GM12874 (cell line): ENCODE results near the gene PATJ.

ENCODE experiments used
- TF ChIP-seq, protein P1 (sequence below): IDR thresholded peaks from 2 replicates; pipeline ENCODE4 v1.5.1; 2011; ENCODE audit warnings: low read depth, mild to moderate bottlenecking, control low read depth, low read length, moderate library complexity; ENCODE audit not compliant: insufficient read depth

The PATJ gene

GRCh38 chr1:62070384-62071011, 328.2 kb downstream of the PATJ start:
- TF ChIP-seq, protein P1, sequence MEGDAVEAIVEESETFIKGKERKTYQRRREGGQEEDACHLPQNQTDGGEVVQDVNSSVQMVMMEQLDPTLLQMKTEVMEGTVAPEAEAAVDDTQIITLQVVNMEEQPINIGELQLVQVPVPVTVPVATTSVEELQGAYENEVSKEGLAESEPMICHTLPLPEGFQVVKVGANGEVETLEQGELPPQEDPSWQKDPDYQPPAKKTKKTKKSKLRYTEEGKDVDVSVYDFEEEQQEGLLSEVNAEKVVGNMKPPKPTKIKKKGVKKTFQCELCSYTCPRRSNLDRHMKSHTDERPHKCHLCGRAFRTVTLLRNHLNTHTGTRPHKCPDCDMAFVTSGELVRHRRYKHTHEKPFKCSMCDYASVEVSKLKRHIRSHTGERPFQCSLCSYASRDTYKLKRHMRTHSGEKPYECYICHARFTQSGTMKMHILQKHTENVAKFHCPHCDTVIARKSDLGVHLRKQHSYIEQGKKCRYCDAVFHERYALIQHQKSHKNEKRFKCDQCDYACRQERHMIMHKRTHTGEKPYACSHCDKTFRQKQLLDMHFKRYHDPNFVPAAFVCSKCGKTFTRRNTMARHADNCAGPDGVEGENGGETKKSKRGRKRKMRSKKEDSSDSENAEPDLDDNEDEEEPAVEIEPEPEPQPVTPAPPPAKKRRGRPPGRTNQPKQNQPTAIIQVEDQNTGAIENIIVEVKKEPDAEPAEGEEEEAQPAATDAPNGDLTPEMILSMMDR = peak; percentile 23; the same call in 1 of the 2 replicates

GRCh38 chr1:62071695-62072094, 329.4 kb downstream of the PATJ start:
- TF ChIP-seq, protein P1 = no peak

- TF ChIP-seq, protein P1 = no peak
These were observed 334.0 kb downstream of the PATJ start for GRCh38 chr1:62076286-62076685.

GRCh38 chr1:62077821-62078220, 335.5 kb downstream of the PATJ start:
- TF ChIP-seq, protein P1 = no peak

- TF ChIP-seq, protein P1 = peak; percentile 83
These were observed 340.4 kb downstream of the PATJ start for GRCh38 chr1:62082456-62083363.

DNA sequence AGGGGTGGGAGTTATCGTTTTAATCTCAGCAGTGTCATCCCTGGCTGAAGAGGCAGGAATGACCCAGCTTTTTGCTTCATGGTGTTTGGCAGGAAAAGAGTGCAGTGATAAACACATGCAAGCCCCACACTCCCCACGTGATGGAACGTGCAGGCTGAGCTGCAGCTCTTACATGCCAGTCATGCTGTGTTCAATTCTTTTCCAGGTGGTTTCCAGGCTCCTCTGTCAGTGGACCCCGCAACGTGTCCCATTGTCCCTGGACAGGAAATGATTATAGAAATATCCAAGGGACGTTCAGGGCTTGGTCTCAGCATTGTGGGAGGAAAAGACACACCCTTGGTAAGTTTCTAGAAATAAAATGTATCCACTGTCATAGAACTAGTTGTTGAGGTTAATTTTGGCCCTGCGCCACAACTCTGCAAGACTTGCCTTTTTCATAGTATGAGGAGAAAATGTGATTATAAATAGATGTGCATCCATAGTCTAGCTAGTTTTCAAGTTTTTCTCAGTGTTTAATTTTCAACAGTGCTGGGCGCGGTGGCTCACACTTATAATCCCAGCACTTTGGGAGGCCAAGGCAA, 342.1 kb downstream of the PATJ start:
- TF ChIP-seq, protein P1 = no peak

DNA sequence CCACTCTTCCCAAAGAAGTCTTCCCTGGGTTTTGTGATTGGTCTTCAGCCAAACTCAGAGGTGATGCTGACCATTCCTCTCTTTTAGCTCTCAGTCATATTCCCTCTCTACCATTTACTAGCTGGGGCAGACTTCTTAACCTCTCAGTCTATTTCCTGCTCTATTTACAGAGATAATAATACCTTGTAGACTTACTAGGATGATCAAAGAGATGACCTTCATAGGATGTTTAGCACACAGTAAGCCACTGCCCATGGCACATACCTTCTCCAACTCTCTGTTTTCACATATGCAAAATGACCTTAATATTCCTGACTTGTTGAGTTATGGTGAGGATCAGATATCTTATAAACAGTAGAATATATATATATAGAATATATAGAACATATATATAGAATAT, 346.2 kb downstream of the PATJ start:
- TF ChIP-seq, protein P1 = no peak
